ENCODE measurements around the gene UBE2D1.

Gene UBE2D1

GRCh38 chr10:58334817-58335305, at the start of gene UBE2D1:
Gene UBE2D1, plus strand, starts transcription at chr10:58335006. Its CDS starts 196 bp downstream, at chr10:58335202.
- peak; percentile 27 for DNase-seq

- no peak for DNase-seq
Observed at GRCh38 chr10:58291538-58292174, 43.1 kb upstream of the UBE2D1 start.

GRCh38 chr10:58293989-58294388, 40.8 kb upstream of the UBE2D1 start:
- DNase-seq, result no peak

- no peak for DNase-seq
Observed at GRCh38 chr10:58299580-58299979, 35.2 kb upstream of the UBE2D1 start.

- DNase-seq, result no peak
Observed at GRCh38 chr10:58300676-58301075, 34.1 kb upstream of the UBE2D1 start.

GRCh38 chr10:58302254-58302653, 32.6 kb upstream of the UBE2D1 start:
- no peak for DNase-seq

GRCh38 chr10:58304099-58304633, 30.6 kb upstream of the UBE2D1 start:
- DNase-seq, result no peak

GRCh38 chr10:58305821-58306220, 29.0 kb upstream of the UBE2D1 start:
- DNase-seq, result no peak

GRCh38 chr10:58307676-58308075, 27.1 kb upstream of the UBE2D1 start:
- no peak for DNase-seq

- DNase-seq, result no peak
Observed at GRCh38 chr10:58311026-58311425, 23.8 kb upstream of the UBE2D1 start.

GRCh38 chr10:58316874-58317273, 17.9 kb upstream of the UBE2D1 start:
- DNase-seq, result no peak

- no peak for DNase-seq
Observed at GRCh38 chr10:58318346-58318745, 16.5 kb upstream of the UBE2D1 start.

- no peak for DNase-seq
Observed at GRCh38 chr10:58319599-58319998, 15.2 kb upstream of the UBE2D1 start.

GRCh38 chr10:58320351-58321049, 14.3 kb upstream of the UBE2D1 start:
- no peak for DNase-seq

GRCh38 chr10:58322072-58322834, 12.6 kb upstream of the UBE2D1 start:
- DNase-seq, result no peak

- DNase-seq, result no peak
Observed at GRCh38 chr10:58322835-58323209, 12.0 kb upstream of the UBE2D1 start.

GRCh38 chr10:58326967-58327381, 7.8 kb upstream of the UBE2D1 start:
- DNase-seq, result no peak

GRCh38 chr10:58328233-58328632, 6.6 kb upstream of the UBE2D1 start:
- DNase-seq, result no peak

- no peak for DNase-seq
Observed at GRCh38 chr10:58330431-58330830, 4.4 kb upstream of the UBE2D1 start.

- DNase-seq, result no peak
Observed at GRCh38 chr10:58331646-58332045, 3.2 kb upstream of the UBE2D1 start.

- DNase-seq, result no peak
Observed at GRCh38 chr10:58335306-58336005, 650 bp downstream of the UBE2D1 start.

- no peak for DNase-seq
Observed at GRCh38 chr10:58336242-58336641, 1.4 kb downstream of the UBE2D1 start.

- no peak for DNase-seq
Observed at GRCh38 chr10:58341422-58341821, 6.6 kb downstream of the UBE2D1 start.

Measured in DMS79 (cell line).